SK-N-SH (cell line): Measurements from ENCODE around the gene FLT3LG. TPM values are rescaled to one million over a fixed set of nuclear protein-coding genes. Genes with fewer than 3 reads are reported as not detected.

Experiments
- CTCF ChIA-PET: fragments of 300-600, 350-600 bp; formaldehyde crosslinking; extraction: SDS; loops from one replicate; lab custom pipeline; 2021; lab: Yijun Ruan, JAX
- POLR2A ChIA-PET: fragments of 350-600 bp; sonication (Branson Sonifier 250); formaldehyde crosslinking; extraction: SDS; loops from one replicate; lab custom pipeline; 2020; ENCODE audit warnings: antibody characterized with exemption, inconsistent platforms; lab: Yijun Ruan, JAX
- DNase-seq: peaks from one replicate; pipeline ENCODE4 v3.0.0; 2012
- H2AFZ ChIP-seq: fragments of 200-600 bp; sonication (generic); 2 replicates; pipeline ENCODE4 v1.8.1; 2016; ENCODE audit warnings: antibody characterized with exemption, mild to moderate bottlenecking, low read depth
- H3F3A ChIP-seq: fragments of 200-600 bp; sonication (generic); replicated peaks from 2 replicates; pipeline ENCODE3; 2016; ENCODE audit warnings: antibody characterized with exemption, mild to moderate bottlenecking; ENCODE audit not compliant: insufficient read depth
- H3K27ac ChIP-seq, 2 experiments: fragments of 200-500 bp in 1 of 2; fragments of 200-600 bp in 1 of 2; sonication (Bioruptor generic) in 1 of 2; sonication (generic), shearing (Covaris generic) in 1 of 2; 2 replicates each; pipeline versions ENCODE4 v1.5.1 to v1.6.1; 2014 to 2016; ENCODE audit warnings: low read depth in 2 of 2, inconsistent platforms in 1 of 2, low read length in 1 of 2, mild to moderate bottlenecking in 1 of 2, mixed read lengths in 1 of 2
- H3K27me3 ChIP-seq: fragments of 200-600 bp; sonication (generic), shearing (Covaris generic); 2 replicates; pipeline ENCODE4 v1.6.1; 2016; ENCODE audit warnings: mixed run types; ENCODE audit not compliant: insufficient read depth
- H3K36me3 ChIP-seq, 2 experiments: fragments of 200-500 bp in 1 of 2; fragments of 200-600 bp in 1 of 2; sonication (Bioruptor generic) in 1 of 2; sonication (generic) in 1 of 2; replicated peaks in 1 of 2; 2 replicates each; pipeline versions ENCODE3 to v1.5.1; 2014 to 2016; ENCODE audit warnings: low read length in 1 of 2, mild to moderate bottlenecking in 1 of 2; ENCODE audit not compliant: insufficient read depth in 2 of 2, control insufficient read depth in 1 of 2
- H3K4me1 ChIP-seq, 2 experiments: fragments of 200-500 bp in 1 of 2; fragments of 200-600 bp in 1 of 2; sonication (Bioruptor generic) in 1 of 2; sonication (generic), shearing (Covaris generic) in 1 of 2; 2 replicates each; pipeline versions ENCODE4 v1.5.1 to v1.6.1; 2014 to 2016; ENCODE audit warnings: low read depth in 1 of 2, low read length in 1 of 2, mixed run types in 1 of 2; ENCODE audit not compliant: insufficient read depth in 2 of 2, control insufficient read depth in 1 of 2
- H3K4me2 ChIP-seq: fragments of 200-600 bp; sonication (generic), shearing (Covaris generic); 2 replicates; pipeline ENCODE4 v1.6.1; 2017; ENCODE audit warnings: mixed run types
- H3K4me3 ChIP-seq, 2 experiments: fragments of 200-500 bp in 1 of 2; fragments of 200-600 bp in 1 of 2; sonication (Bioruptor generic) in 1 of 2; sonication (generic), shearing (Covaris generic) in 1 of 2; 2 replicates each; pipeline versions ENCODE4 v1.5.1 to v1.8.1; 2014 to 2016; ENCODE audit warnings: low read depth in 2 of 2, inconsistent platforms in 1 of 2, low read length in 1 of 2, mild to moderate bottlenecking in 1 of 2, mixed read lengths in 1 of 2, moderate library complexity in 1 of 2
- H3K79me2 ChIP-seq: fragments of 200-600 bp; sonication (generic); 2 replicates; pipeline ENCODE4 v1.8.1; 2017; ENCODE audit warnings: mild to moderate bottlenecking; ENCODE audit not compliant: insufficient read depth
- H3K9ac ChIP-seq: fragments of 200-600 bp; sonication (generic); 2 replicates; pipeline ENCODE4 v1.6.1; 2017; ENCODE audit warnings: mixed run types
- H3K9me2 ChIP-seq: fragments of 200-600 bp; sonication (generic); 2 replicates; pipeline ENCODE4 v1.6.1; 2017; ENCODE audit warnings: mixed run types
- H3K9me3 ChIP-seq: fragments of 200-600 bp; sonication (generic); 2 replicates; pipeline ENCODE4 v1.6.1; 2017; ENCODE audit warnings: mixed run types, mild to moderate bottlenecking, moderate library complexity
- H4K20me1 ChIP-seq: fragments of 200-600 bp; sonication (generic); 2 replicates; pipeline ENCODE4 v1.6.1; 2017; ENCODE audit warnings: mild to moderate bottlenecking, mixed run types; ENCODE audit not compliant: insufficient read depth
- ELF1 ChIP-seq: IDR thresholded peaks from 2 replicates; pipeline ENCODE4 v1.4.0; 2012
- FOXJ3 ChIP-seq: sonication (generic); formaldehyde crosslinking; IDR thresholded peaks from 2 replicates; pipeline ENCODE4 v1.5.1; 2020; ENCODE audit warnings: mild to moderate bottlenecking, missing genetic modification reagents
- JUND ChIP-seq: IDR thresholded peaks from 2 replicates; pipeline ENCODE4 v1.4.0; 2012
- MEF2A ChIP-seq: IDR thresholded peaks from 2 replicates; pipeline ENCODE4 v1.4.0; 2012; ENCODE audit warnings: low read depth, borderline replicate concordance
- MXI1 ChIP-seq: IDR thresholded peaks from 2 replicates; pipeline ENCODE4 v1.6.1; 2012; ENCODE audit warnings: mild to moderate bottlenecking, low read depth, low read length, improper control_type of control experiment
- NFIC ChIP-seq: IDR thresholded peaks from 2 replicates; pipeline ENCODE4 v1.4.0; 2012; ENCODE audit warnings: borderline replicate concordance
- NRF1 ChIP-seq: IDR thresholded peaks from 2 replicates; pipeline ENCODE4 v1.6.1; 2012; ENCODE audit warnings: low read depth, mild to moderate bottlenecking, low read length
- RAD21 ChIP-seq: IDR thresholded peaks from 2 replicates; pipeline ENCODE4 v1.6.1; 2012; ENCODE audit warnings: mild to moderate bottlenecking, low read length
- RFX5 ChIP-seq: IDR thresholded peaks from 2 replicates; pipeline ENCODE4 v1.6.1; 2012; ENCODE audit warnings: mild to moderate bottlenecking, improper control_type of control experiment, low read length
- SIN3A ChIP-seq: IDR thresholded peaks from 2 replicates; pipeline ENCODE4 v1.6.1; 2012; ENCODE audit warnings: low read depth, mild to moderate bottlenecking, low read length, moderate library complexity, borderline replicate concordance
- TCF12 ChIP-seq: IDR thresholded peaks from 2 replicates; pipeline ENCODE4 v1.4.0; 2012
- TEAD4 ChIP-seq: IDR thresholded peaks from 2 replicates; pipeline ENCODE4 v1.4.0; 2012; ENCODE audit warnings: mild to moderate bottlenecking, borderline replicate concordance; ENCODE audit not compliant: insufficient read depth
- YY1 ChIP-seq: IDR thresholded peaks from 2 replicates; pipeline ENCODE4 v1.4.0; 2012; ENCODE audit warnings: low read depth, mild to moderate bottlenecking
- WGBS: methylation state at CpG from one replicate; pipeline ENCODE4 v1.1.6; 2017; ENCODE audit warnings: low lambda C conversion rate; 5-methylcytosine and 5-hydroxymethylcytosine counted together
- polyA plus RNA-seq, 3 experiments: library from polyadenylated mRNA; depleted of rRNA; stranded (reverse); fragments of >200 nt; gene quantifications; 2 replicates each; pipeline ENCODE4 v1.2.3, GENCODE V29; 2012
- TF ChIP-seq, protein P1 (sequence below): fragments of 150-350 bp; IDR thresholded peaks from 2 replicates; pipeline ENCODE4 v1.6.1; 2016; ENCODE audit warnings: mild to moderate bottlenecking, low read depth, low read length
- TF ChIP-seq, protein P2 (sequence below): IDR thresholded peaks from 2 replicates; pipeline ENCODE4 v1.4.0; 2012; ENCODE audit warnings: low read depth
- TF ChIP-seq, protein P3 (sequence below): fragments of 150-350 bp; IDR thresholded peaks from 2 replicates; pipeline ENCODE4 v1.6.1; 2017; ENCODE audit warnings: antibody characterized with exemption, low read length, low read depth, borderline replicate concordance
- TF ChIP-seq, protein P4 (sequence below): IDR thresholded peaks from 2 replicates; pipeline ENCODE4; 2012
- TF ChIP-seq, protein P5 (sequence below): IDR thresholded peaks from 2 replicates; pipeline ENCODE4 v1.4.0; 2012; ENCODE audit warnings: low read depth, borderline replicate concordance

The FLT3LG gene
- polyA plus RNA-seq, 1 of the 3 experiments (the other 2 are of a cell fraction): 6.4 TPM

DNA sequence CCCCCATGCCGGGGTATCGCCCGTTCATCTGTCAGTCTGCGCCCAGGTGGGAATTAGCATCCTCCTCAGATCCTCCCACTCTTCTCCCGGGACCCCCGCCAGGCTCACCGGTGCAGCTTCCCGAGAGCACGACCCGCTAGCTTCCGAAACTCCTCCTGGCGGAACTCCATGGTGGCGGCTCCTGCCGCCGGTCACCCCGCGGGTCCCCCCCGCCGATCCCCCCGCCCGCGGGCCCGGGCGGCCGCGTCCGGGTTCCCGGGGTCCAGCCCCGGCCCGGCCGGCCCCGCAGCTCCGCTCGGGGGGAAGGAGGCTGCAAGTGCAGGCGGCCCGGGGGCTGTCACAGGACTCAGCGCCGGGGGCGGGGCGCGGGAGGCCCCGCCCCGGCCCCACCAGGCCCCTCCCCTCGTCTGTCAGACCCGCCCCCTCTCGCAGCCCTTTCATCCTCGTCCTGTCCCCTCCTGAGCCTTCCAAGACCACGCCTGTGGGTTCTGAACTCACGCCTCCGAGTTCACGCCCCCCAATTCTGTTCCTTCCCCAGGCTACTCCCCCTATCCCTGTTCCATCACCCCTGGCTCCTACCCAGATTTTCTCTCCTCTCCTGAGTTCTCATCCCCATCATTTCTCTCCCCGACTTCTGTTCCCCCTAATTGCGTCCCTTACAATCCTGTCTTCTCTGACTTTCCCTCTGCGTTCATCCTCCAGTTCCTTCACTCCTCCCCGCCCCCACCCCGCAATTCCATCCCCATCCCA lies 32.6 kb upstream of the FLT3LG start, which contains the start of gene SLC17A7:
Gene SLC17A7 (minus strand): TSS at position 318 of the 750 bp plus-strand sequence. CDS start 148 bp downstream, at position 170.
- Histone ChIP-seq H3K79me2 (no peaks in the 10 kb centered on the region), H3K9ac (no peak within 1 kb of the TSS), H3K9me3 (no peaks in the 10 kb centered on the region), H3K4me1 (peaks cover 0 to 29% of the 10 kb centered on the region in 2 experiments; a peak in 1 of 4 replicates), H3K27me3 (peaks cover 54% of the 10 kb centered on the region), H3K27ac (no peak within 1 kb of the TSS; a peak in 1 of 4 replicates), H3K4me3 (peak within 1 kb of the TSS; percentile 59 to 62), H3K9me2 (no peaks in the 10 kb centered on the region), H3K4me2 (peak within 1 kb of the TSS; percentile 96), H4K20me1 (no peaks in the 10 kb centered on the region), H3F3A (peaks cover 19% of the 10 kb centered on the region), H3K36me3 (no peaks in the 10 kb centered on the region), H2AFZ (peak within 1 kb of the TSS; percentile 76; the same call in 1 of the 2 replicates)
- 6% methylated on average over 19 of the region's 56 CpGs for WGBS
- ChIA-PET POLR2A (no interaction called here), CTCF (interaction anchor here (0.8 to 11.2 kb wide), 6 partner anchors 7 to 49 kb away, joined by 3 to 149 read pairs (median 14); partner anchors contain the start of genes KASH5 and PIH1D1)
- TF ChIP-seq MXI1: no peak
- no peak for TF ChIP-seq NFIC
- TF ChIP-seq TCF12: no peak
- TF ChIP-seq NRF1: no peak
- TF ChIP-seq, protein P1, sequence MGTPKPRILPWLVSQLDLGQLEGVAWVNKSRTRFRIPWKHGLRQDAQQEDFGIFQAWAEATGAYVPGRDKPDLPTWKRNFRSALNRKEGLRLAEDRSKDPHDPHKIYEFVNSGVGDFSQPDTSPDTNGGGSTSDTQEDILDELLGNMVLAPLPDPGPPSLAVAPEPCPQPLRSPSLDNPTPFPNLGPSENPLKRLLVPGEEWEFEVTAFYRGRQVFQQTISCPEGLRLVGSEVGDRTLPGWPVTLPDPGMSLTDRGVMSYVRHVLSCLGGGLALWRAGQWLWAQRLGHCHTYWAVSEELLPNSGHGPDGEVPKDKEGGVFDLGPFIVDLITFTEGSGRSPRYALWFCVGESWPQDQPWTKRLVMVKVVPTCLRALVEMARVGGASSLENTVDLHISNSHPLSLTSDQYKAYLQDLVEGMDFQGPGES: no peak
- TF ChIP-seq YY1: no peak
- no peak for TF ChIP-seq FOXJ3 (CRISPR knock-in tag)
- TF ChIP-seq RFX5: no peak
- TF ChIP-seq, protein P2, sequence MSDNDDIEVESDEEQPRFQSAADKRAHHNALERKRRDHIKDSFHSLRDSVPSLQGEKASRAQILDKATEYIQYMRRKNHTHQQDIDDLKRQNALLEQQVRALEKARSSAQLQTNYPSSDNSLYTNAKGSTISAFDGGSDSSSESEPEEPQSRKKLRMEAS: no peak
- TF ChIP-seq, protein P3, sequence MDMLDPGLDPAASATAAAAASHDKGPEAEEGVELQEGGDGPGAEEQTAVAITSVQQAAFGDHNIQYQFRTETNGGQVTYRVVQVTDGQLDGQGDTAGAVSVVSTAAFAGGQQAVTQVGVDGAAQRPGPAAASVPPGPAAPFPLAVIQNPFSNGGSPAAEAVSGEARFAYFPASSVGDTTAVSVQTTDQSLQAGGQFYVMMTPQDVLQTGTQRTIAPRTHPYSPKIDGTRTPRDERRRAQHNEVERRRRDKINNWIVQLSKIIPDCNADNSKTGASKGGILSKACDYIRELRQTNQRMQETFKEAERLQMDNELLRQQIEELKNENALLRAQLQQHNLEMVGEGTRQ: no peak
- no peak for TF ChIP-seq SIN3A
- no peak for TF ChIP-seq MEF2A
- TF ChIP-seq TEAD4: no peak
- TF ChIP-seq JUND: no peak
- no peak for TF ChIP-seq RAD21
- no peak for TF ChIP-seq ELF1
- TF ChIP-seq, protein P4, sequence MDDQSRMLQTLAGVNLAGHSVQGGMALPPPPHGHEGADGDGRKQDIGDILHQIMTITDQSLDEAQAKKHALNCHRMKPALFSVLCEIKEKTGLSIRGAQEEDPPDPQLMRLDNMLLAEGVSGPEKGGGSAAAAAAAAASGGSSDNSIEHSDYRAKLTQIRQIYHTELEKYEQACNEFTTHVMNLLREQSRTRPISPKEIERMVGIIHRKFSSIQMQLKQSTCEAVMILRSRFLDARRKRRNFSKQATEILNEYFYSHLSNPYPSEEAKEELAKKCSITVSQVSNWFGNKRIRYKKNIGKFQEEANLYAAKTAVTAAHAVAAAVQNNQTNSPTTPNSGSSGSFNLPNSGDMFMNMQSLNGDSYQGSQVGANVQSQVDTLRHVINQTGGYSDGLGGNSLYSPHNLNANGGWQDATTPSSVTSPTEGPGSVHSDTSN: no peak
- TF ChIP-seq, protein P5, sequence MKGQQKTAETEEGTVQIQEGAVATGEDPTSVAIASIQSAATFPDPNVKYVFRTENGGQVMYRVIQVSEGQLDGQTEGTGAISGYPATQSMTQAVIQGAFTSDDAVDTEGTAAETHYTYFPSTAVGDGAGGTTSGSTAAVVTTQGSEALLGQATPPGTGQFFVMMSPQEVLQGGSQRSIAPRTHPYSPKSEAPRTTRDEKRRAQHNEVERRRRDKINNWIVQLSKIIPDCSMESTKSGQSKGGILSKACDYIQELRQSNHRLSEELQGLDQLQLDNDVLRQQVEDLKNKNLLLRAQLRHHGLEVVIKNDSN: no peak
- DNase-seq: peak; percentile 85
